GM21447 (cell line): ENCODE data around the gene NOP9.

Source experiments
- ATAC-seq: cut with Tn5 transposase; IDR thresholded peaks from one replicate; pipeline ENCODE4 v1.9.1; 2021; ENCODE audit not compliant: unreplicated experiment

The NOP9 gene

DNA sequence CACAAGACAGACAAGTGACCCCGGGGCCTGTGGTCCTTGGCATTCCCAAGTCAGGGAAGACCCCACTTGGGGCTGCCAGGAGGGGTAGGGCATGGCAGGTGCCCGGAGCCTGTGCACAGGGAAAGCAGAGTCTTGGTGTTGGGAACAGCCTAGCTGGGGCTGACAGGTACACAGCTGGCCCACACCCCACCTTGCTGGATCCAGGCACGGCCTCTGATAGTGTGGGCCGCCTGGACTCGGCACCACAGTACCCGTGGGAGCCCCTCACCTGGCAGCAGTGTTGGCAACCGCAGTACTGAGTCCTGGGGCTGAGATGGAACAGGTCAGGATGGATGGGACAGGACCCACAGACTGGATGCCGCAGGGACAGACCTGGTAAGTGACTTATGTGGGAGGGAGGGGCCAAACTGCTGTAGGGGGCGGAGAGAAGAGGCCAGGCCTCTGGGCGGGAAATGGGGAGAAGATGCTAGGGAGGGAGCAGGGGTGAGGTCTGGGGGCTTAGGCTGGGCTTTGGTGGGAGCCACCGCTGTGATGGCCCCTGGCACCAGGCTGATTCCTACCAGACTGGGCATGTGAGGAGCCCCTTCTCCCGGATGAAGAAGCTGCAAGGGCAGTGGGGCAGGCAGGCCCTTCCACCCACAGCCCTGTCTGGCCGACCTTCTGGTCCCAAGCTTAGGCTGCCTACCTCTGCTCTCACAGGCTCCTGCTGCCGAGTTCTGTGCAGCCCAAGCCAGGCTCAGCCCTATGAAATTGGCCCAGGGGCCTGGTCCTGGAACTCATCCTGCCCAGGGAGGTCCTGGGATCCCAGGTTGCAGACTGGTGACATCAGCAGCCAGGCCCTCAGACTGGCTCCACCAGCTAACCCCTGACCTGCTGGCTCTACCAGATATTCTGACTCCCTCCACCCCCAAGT is 36.6 kb upstream of the NOP9 start, which contains the start of gene TGM1:
TSS of gene TGM1 (minus strand) at position 357 of the 913 bp plus-strand sequence. CDS start 825 bp downstream, outside the sequence.
- no peak for ATAC-seq

DNA sequence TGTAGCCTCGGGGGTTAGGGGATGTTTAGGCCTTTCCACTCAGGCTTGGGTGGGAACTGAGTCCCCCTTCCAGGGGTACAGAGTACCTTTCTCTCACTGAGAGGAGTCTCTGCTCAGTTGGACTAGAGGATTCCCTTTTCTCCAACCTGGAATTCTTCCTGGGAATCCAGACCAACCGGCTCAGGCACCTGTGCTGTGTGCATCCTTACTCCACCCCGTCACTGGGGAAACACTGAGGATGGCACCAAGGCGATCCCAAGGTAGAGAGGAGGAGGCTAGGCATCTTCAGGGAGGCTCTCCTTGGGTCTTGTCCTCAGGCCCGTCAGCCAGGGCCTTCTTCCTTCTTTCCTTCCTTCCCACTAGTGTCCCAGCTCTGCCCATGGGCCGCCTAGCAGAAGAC is 35.8 kb upstream of the NOP9 start:
- no peak for ATAC-seq

DNA sequence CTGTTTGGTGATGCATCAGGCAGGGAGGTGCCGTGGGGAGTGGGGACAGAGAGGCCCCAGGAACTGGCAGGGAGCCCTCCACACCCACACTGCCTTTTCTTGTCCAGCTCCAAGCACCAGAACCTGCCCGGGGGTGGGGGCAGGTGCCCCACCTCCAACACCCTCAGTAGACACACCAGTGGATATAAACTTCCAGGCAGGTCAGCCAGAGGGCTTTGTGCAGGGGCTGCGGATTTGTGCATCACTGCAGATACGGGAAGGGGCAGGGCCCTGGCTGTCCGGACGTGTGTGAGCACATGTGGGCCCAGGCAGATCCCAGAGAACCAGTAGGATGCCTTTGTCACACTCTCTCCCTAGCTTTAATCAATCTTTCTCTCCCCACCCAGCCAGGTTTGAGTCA is 35.4 kb upstream of the NOP9 start:
- ATAC-seq: no peak

DNA sequence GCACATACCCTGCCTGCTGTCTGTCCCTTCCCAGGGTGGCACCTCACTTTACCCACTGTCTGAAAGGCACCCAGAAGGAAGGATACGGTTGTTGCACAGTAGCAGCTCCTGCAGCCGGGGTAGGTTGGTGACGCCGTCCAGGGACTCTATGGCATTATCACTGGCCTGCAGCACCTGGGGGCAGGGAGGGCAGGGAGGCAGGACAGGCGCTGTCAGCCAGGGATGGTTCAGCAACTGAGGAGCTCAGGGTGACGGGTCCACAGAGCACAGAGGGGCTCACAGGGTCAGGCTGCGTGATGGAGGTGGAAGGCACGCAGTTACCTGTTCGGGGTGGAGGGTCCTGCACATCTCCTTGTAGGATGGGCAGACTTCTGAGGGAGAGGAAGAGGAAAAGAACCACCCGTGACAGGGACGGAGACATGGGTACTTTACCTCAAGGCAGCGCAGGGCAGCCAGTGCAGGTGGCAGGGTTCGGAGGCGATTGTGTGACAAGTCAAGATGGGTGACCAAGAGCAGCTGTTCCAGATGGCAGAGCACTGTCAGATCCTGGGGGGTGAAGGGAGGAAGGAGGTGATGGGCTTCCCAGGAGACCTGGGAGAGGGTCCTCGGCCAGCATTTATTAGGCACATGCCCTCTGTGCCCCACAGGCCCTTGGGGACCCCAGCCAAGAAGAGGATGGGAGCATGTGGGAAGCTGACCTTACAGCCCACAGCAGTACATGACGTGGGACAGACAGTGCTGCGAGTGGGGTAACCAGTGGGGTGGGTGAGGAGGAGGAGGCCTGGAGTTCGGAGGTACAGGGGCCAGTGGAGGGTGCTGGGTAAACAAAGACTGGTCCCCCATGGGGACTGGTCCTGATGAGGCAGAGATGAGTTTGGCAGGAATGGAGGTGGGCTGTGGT is 33.1 kb upstream of the NOP9 start:
- ATAC-seq: no peak

DNA sequence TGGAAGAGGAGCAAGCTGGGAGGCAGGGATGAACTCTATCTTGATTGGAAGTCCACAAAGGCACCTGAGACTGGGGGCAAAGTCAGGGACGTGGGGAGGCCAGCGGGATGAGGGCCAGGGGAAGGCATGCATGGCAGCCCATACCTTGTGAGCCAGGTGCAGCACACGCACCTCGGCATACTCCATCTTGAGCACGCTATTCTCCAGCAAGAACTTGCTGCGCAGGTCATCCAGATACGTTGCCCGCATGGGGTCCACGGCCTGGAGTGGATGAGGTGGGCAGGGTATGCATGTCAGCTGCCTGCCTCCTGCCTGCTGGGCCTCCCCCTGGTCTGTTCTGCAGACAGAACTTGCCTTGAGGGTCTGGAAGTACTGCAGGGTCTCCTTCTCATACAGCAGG is 32.1 kb upstream of the NOP9 start:
- no peak for ATAC-seq

DNA sequence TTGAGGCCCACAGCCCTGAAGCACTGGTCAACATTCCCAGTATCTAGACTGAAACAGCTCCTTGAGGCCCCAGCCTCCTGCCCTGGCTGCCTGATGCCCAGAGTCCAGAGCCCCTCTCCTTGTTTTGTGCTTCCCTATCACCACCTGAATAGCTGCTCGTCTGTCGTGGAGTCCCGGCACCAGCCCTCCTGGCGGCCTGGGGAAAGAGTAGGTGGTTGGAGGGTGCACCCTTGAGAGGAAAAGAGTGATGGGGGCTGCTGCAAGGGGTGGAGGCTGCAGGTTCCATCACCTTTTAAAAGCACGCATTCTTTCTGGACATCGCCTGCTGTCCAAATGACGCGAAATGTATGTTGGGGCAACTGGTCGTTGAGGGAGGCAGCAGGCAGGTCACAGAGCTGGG is 31.4 kb upstream of the NOP9 start:
- ATAC-seq: no peak

DNA sequence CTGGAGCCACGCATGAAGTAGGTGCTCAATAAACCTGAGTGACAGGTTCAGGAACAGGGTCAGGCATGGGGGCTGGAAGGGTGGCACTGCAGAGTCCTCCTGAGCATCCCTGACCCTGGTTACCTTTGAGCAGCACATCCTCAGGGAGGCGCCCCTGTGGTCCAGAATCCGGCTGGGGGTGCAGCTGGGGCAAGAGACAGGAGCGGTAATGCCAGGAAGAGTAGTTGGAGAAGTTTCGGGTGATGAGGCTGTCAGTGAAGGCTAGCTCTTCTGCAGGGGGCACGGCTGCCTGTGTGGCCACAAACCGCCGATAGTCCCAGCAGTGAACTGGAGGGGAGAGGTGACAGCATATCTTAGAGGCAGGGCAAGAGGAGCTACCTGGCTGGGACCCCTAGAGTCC is 30.3 kb upstream of the NOP9 start:
- no peak for ATAC-seq

DNA sequence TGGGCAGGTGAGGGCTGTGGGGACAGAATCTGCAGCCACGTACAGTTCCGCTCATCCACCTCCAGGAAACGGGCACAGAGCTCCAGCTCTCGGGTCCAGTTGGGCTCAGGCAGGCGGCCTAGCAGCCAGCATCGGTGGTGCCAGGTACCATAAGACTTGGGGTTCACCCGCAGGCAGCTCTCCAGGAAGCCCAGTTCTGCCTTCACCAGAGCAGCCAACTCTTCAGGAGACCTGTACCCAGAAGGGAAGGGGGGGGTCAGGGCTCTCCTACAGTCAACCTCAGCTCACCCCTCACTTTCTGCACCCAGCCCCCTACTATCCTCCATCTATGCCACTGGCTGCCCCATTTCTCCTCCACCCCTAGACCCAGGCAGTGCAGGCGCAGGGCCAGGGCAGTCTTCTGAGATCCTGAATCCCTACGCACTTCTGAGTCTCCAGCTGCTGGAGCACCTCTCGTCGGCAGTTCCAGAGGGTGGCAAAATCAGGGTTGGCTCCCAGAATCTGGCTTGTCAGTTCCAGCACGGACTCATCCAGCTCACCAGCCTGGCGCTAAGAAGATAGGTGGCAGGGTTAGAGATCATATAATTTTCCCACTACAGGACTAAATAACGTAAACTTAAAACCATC is 29.6 kb upstream of the NOP9 start:
- no peak for ATAC-seq

DNA sequence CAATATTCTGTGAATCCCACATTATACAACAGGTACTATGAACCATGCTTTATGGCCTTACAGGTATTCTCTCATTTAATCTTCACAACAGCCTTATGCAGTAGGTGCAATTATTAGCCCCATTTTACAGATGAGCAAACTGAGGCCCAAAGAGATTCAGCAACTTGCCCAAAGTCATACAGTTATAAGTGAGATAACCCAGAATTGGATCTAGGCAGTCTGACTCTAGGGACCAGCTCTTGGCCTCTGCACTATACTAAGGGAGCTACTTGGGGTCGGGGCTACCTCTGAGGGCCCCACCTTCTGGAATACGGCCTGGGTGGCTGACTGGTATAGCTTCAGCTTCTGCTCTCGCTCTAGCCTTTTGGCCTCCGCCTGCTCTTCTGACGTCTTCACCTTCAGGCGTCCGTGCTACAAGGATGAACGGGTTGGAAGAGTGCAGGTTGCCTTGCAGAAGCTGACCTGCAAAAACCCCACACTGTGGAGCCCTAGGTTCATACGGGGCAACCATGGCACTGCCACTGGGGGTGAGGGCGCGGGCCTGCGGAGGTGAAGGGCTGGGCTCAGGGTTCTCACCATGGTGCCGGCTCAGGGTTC is 29.0 kb upstream of the NOP9 start:
- no peak for ATAC-seq

DNA sequence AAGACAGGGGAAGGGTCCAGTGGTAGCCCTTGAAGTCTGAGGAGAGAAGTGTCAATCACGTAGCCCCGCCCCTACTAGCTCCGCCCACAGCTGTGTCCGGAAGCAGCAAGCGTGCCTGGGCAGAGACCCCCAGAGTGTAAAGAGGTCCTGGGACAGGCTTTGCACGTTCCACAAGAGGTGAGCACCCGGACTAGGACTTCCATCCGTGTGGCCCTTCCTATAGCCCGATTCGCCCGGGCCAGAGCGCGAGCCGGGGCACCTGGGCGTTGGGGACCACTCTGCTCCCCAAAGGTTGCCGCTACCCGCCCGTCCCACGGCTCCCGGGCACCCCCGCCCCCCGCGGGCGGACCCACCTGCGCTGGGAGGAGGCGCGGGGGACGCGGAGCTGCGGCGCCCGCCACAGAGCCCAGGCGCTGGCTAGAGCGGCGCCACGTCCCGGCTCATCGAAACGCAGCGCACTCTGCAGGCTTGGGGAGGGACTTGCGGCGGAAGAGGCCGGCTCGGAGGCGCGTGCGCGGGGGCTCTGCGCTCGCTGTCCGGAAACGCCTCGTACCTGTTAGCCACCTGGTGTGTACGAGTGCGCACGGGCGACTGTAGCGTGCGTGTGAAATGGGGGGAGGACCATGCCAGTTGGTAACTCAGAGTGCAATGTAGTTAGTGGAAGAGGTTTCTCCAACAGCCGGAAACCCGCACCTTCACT is 28.4 kb upstream of the NOP9 start, which contains the start of gene RABGGTA:
TSS of gene RABGGTA (minus strand) at position 464 of the 700 bp plus-strand sequence. CDS start 482 bp downstream, outside the sequence.
- peak; percentile 76 for ATAC-seq

DNA sequence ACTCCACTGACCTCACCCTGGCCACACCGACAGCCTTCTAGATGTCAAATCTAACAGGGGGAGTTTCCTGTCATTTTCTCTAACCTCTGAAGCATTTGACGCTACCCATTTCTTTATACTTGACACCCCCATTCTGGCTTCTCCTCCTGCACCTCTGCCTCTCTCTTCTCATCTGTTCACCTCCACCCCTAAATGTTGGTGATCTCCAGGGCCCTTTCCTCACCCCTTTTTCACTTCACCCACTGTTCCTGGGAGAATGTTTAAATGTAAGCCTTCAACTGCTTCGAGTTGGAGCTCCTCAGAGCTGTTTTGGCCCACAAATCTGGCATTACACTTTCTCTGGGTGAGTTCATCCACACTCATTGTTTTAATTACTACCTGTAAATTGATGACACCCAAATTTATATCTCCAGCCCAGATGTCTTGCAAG is 27.8 kb upstream of the NOP9 start:
- ATAC-seq: no peak

DNA sequence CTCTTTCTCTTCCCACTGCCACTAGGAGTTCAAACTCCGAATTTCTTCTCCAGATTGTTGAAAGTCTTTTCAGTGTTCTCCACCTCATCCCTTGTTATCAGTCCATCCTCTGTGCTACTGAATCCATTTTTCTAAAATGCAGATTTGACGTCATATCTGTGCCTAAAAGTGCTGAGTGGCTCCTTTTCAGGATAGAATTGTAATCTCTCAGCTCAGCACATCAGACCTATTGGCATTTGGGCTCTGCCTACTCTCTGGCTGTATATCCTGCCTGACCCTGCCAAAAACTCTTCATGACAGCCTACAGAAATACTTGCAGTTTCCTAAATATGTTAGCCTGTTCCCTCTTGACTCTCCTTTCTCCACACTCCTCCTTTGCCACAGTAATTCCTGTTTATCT is 27.2 kb upstream of the NOP9 start:
- no peak for ATAC-seq

DNA sequence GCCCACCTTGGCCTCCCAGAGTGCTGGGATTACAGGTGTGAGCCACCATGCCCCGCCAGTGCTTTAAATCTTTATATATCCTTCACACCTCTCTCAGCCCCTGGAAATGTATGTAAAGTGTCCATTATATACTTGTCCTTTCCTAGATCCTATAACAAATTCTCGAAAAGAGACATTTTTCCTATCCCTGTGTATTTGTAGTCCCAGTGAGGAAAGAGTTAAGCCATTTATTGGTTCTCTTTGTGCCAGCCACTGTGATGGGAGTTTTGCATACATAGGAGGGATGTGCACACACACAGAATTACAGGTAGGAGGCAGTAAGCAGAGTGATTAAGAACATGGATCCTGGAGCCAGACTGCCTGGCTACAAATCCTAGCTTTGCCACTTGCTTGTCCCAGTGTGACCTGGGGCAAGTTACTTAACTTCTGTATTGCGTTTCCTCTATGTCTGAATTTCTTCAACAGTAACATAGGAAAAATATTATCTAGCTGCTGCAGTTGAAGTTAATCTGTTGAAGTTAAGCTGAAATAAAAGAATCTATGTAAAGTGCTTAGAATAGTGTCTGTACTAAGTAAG is 26.1 kb upstream of the NOP9 start:
- no peak for ATAC-seq

DNA sequence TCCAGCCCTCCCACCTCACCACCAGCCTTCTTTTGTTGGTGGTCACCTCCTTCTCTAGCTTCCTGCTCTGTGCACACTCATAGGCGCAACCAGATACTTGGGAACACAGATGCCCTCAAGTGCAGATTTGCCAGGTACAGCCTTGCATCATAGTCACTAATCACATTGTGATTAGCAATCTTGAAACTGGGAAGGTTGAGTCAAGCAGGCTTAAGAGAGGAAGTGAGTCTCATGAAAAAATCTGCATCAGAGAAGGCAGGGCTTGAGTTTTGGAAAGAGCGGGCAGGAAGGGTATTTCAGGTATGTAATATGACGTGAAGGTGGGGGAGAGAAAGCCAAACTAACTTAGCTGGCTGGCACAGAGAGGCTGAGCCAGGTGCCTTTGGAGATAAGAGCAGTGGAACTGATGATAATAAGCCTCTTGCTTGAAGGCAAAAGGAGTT is 25.5 kb upstream of the NOP9 start:
- ATAC-seq: peak; percentile 50

DNA sequence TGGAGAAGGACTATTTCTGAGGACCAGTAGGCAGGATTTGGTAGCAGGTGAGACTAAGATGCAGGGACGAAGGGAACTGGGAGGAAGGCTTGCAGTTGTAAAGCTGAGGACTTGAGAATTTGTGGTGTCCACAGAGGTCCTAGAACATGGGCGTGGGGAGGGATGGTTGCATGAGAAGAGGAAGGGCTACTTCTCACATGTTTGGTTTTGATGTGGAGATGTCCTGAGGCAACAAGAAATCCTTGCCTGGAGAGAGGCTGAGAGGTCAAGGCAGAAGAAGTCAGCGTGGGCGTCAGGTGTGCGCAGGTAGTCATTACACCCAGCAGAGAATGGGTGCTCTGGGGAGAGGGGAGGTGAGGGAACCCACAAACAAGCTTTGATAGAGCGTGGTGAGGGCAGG is 22.6 kb upstream of the NOP9 start:
- ATAC-seq: no peak

DNA sequence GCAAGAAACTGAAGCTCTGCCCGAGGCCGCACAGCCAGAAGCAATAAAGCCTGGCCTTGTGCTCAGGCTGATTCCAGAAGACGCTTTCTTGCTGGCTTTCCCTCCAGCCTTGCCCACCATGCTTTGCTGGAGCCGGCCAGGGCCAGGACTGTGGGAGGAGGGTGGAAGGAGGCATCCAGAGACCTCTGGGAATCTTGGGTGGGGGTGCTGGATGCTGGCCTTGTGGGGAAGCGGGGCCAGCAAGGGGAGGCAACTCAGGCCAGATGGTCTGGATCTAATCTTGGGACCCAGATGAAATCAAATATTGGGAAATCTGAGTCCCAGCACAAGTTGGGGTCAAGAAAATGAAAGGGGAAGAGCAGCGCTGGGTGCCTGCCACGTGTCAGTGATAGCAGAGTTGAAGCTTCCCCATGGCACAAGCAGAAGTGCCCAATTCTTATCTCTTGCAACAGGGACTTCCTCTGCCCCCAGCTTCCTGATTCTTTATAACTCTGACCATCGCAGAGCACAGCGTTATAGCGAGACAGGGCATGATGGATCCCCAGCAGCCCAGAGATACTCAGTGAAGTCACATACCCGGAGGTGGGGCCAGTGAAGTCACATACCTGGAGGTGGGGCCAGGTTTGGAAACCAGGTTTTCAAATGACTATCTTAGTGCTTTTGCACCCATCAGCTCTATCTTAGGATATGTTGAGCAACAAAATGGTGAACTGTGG is 21.9 kb upstream of the NOP9 start:
- ATAC-seq: no peak

DNA sequence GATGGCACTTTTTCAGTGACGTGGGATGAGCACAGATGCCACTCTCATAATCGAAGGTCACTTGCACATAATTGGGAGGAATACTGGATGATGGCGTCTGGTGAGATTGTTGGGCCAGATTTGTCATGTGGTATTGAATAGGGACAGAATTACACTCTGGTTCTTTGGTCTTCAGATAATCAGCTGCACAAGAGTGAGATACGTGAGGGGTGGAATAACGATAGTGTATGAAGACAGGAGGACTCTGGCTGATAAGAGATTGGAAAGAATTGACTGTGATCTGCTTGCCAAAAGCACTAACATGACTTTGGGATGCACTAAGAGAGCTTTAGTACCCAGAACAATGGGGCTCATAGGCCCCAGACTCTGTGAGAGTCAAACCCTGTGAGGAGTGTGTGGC is 21.2 kb upstream of the NOP9 start:
- no peak for ATAC-seq

DNA sequence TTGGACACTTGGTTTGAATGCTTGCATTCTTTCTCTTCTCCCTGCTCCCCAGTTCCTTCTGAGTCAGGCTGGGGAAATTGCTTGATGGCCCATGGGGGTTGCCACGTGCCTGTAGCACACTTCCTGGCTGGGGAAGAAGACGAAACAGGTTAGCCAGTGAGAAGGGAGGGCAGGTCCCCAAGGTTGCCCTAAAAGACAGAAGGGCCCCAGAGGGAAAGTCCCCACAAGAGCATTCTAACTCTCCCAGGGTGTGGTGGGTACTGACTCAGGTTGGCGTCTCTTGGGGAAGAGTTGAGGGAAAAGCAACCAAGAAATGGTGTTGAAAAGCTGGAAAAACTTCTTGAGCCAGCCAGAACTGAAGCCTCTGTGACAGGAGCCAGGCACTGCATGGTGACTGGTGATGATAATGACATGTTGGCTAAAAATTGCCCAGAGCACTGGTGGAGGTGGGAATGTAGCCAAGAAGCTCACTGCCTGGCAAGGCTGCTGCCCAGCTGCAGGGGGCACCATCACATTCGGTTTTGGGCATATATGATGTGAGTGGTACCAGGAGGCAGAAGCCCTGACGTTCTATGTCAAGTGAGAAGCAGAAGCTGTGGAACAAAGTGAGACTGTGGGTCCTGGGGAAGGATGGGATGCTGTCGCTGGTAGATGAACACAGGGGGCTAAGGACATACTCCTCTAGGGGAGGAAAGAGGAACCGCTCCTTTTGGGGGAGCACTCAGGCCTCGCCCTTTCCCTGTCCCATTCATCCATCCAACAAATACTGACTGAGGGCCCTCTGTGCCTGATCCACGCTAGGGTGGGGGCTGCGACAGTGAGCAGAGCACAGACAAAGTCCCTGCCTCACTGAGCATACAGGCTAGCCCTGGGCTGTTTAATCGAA is 20.1 kb upstream of the NOP9 start:
- ATAC-seq: peak; percentile 69
